ENCODE results near the gene FSTL4.
"Not testable (repeated sequence)": the region's sequence is repeated elsewhere in the genome, so short reads cannot be mapped to it uniquely, and the experiment has no call there.

FSTL4 gene

GRCh38 chr5:133559960-133560359 is 52.4 kb downstream of the FSTL4 start:
- no peak for DNase-seq (ENCODE audit: extremely low read depth in 1 of 2, low read depth in 1 of 2)

DNA sequence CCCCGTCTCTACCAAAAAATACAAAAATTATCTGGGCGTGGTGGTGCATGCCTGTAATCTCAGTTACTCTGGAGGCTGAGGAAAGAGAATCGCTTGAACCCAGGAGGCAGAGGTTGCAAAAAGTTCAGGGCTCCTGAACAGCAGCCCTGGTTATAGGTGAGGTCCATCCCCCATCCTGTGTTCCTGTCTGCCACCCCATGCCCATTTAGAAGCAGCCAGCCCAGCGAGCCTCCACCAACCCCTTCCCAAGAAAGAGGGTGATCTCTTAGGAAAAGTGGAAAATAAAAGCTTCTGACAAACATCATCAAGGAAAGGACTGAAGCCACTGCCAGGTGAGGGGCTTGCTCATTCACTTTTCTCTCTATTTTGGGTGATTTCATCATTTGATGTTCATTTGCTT is 55.8 kb downstream of the FSTL4 start:
- DNase-seq (ENCODE audit: extremely low read depth in 1 of 2, low read depth in 1 of 2): no peak

- no peak for DNase-seq (ENCODE audit: extremely low read depth in 1 of 2, low read depth in 1 of 2)
These were observed 58.1 kb downstream of the FSTL4 start for GRCh38 chr5:133554279-133554678.

DNA sequence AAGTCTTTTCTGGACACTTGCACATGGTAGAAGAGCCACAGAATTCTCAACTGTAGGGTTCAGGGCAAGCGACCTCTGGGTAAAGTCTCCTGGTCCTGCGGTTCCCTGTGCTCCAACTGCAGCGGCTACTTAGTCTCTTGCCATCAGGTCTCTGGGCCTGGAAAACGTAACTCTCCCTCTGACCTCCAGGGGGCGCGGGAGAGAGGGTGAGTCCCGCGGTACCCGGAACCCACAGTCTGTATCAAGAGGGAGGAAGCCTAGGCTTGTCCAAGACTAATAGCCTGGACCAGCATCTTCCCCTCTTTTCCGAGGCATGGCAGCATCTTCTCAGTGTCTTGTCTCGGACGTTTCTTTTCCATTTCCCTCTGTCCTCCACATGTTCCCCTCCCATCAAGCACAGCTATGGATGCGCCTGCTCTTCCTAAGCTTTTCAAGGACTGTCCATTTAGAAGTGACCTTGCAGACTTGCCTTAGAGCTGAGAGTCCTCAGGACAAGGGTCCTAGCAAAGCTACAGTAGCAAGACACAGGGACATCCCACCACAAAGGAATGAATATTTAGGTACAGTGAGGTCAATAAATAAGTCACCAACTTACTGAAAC is 59.3 kb downstream of the FSTL4 start:
- peak; percentile 0 to 34 for DNase-seq (ENCODE audit: extremely low read depth in 1 of 2, low read depth in 1 of 2)

DNA sequence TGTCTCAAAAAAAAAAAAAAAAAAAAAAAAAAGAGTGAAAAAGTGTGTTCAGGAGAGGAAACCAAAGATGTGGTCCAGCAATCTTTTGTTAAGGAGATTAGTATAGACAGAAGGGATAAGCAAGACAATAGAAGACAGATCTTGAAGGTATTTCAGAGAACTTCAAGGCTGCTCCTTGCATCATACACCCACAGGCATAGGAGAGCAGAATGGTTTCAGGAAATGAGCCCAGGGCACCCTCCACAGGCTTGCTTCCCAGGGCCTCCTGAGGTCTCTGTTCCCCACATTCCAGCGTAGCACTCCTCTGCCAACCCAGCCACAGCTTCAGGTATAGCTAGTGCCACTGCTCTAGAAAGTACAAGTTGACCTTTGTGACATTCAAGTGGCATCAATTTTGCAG is 65.8 kb downstream of the FSTL4 start:
- no peak for DNase-seq (ENCODE audit: extremely low read depth in 1 of 2, low read depth in 1 of 2)

DNA sequence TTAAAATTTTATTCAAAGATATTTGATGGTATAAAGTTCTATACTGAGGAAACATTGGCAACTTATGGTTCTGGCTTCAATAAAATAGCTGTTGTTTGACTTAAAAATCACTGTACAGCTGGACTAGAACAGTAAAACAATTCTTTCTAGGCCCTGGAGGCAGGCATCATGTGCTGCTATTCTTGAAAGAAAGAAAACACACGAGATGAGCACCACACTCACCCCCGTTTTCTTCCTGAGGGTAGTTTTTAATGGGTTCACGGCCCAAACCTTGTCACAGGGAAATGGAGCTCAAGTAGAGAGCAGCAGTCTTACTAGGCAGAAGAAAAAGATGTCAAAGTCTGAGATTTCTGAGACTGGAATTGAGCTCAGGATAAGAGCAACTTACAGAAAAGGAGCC is 68.0 kb downstream of the FSTL4 start:
- DNase-seq (ENCODE audit: extremely low read depth in 1 of 2, low read depth in 1 of 2): no peak

DNA sequence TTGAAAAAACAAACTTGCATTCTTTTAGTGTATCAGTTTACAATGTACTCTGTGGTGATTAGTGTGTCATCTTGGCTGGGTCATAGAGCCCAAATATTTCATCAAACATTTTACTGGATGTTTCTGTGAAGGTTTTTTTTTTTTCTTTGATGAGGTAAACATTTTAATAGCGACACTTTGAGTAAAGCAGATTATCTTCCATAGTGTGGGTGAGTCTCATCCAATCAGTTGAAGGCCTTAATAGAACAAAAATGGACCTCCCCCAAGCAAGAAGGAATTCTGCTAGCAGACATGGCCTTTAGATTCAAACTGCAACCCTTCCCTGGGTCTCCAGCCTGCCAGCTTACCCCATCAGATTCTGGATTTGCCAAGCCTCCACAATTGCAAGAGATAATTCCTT is 72.5 kb downstream of the FSTL4 start:
- no peak for DNase-seq (ENCODE audit: extremely low read depth in 1 of 2, low read depth in 1 of 2)

- DNase-seq (ENCODE audit: extremely low read depth in 1 of 2, low read depth in 1 of 2): no peak
These were observed 73.6 kb downstream of the FSTL4 start for GRCh38 chr5:133538718-133539117.

DNA sequence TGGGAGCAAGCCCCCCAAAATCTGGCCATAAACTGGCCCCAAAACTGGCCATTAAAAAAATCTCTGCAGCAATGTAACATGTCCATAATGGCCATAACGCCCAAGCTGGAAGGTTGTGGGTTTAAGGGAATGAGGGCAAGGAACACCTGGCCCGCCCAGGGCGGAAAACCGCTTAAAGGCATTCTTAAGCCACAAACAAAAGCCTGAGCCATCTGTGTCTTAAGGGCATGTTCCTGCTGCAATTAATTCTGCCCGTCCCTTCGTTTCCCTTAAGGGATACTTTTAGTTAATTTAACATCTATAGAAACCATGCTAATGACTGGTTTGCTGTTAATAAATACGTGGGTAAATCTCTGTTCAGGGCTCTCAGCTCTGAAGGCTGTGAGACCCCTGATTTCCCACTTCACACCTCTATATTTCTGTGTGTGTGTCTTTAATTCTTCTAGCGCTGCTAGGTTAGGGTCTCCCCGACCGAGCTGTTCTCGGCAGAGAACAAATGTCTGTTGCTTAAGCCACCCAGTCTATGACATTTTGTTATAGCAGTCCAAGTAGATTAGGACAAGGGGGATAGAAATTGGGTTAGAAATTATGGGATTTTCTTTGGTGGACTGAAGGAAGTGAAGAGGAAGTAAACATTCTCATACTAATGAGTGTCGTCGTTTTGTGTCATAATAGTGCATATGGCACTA is 77.0 kb downstream of the FSTL4 start:
- not testable (repeated sequence) for DNase-seq (ENCODE audit: extremely low read depth in 1 of 2, low read depth in 1 of 2)

DNA sequence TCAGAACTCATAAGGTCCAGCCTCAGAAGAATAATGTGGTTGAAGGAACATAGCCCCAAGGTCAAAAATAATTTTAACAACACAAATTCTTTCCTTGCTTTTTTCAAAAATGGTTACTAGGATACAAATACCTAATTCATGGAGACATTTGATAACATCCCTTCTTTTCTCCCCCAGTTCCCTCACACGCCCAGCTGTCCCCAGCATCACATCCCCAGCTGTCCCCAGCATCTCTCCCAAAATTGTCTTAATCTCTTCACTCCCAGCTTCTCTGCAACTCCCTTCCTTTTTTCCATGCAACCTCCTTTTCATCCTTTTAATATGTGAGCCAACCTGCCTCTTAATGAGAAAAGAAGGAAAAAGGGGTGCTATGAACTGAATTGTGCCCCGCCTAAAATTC is 77.8 kb downstream of the FSTL4 start:
- DNase-seq (ENCODE audit: extremely low read depth in 1 of 2, low read depth in 1 of 2): no peak

DNA sequence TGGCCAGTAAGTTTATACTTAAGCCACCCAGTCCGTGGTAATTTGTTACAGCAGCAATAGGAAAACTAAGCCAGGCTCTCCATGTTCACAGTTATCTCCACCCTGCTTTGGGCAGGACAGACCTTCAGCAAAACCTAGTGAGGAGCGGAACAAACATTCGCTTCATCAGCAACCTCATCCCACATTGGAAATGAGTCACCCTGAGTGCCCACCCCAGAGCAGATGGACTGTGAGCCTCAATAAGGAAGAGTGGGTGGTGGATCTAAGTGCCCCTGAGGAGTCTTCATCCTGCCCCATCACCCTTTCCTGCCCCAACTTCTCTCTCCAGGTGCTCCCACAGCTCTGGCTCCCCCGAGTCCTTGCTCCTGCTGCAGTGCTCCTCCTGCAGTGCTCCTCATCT is 78.8 kb downstream of the FSTL4 start:
- no peak for DNase-seq (ENCODE audit: extremely low read depth in 1 of 2, low read depth in 1 of 2)

DNA sequence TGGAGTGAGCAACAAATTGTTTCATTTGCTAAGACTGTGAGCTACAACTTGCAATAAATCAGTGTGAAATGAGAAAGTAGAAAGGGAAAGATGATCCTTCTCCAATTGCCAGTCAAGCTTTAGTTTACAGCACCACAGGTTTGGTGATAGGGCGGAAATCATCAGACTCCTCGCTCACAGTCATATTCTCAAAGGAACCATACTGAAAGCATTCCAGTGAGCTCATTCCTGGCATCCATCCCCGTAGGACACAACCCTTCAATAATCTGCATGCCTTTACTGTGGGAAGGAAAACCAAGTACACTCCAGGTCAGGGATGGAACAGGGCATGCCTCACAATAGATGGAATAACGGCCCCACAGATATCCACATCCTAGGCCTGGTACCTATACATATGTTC is 80.7 kb downstream of the FSTL4 start:
- DNase-seq (ENCODE audit: extremely low read depth in 1 of 2, low read depth in 1 of 2): no peak

DNA sequence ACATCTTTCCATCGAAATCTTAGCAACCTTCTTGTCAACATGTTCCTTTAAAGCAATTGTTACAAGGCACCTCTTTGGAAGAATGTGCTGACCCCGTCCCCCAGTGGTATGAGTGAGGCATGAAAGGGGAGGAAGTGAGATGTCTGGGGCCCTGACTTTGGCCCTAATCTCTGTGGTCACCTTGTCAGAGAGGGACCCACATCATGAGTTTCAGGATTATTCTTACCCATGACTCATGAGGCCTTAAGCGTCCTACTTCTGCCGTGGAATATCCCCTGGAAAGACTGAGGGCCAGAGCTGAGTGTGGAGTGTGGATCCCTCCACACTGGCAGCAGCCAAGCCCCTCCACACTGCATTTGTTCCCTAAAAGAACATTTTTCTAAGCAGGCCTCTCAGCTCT is 81.2 kb downstream of the FSTL4 start:
- no peak for DNase-seq (ENCODE audit: extremely low read depth in 1 of 2, low read depth in 1 of 2)

- DNase-seq (ENCODE audit: extremely low read depth in 1 of 2, low read depth in 1 of 2): no peak
These were observed 82.1 kb downstream of the FSTL4 start for GRCh38 chr5:133530270-133530669.

DNA sequence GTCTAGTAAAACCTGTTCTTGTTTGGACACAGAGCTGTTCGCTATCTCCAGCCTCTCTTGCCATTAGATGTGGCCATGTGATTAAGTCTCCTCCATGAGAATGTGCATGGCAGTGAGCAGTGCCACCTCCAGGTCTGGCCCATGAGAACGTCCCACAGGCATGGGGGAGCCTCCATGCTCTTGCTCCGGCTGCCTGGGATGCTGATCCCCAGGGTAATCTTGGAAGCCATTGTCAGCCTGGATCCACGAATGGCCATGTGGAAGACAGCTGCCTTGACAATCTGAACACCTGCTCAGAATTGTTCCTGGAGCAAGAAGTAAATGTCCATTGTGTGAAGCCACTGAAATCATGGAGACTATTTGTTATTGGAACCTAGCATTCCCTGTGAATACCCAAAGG is 83.5 kb downstream of the FSTL4 start:
- DNase-seq (ENCODE audit: extremely low read depth in 1 of 2, low read depth in 1 of 2): no peak

GRCh38 chr5:133527311-133527710 is 85.0 kb downstream of the FSTL4 start:
- no peak for DNase-seq (ENCODE audit: extremely low read depth in 1 of 2, low read depth in 1 of 2)

- no peak for DNase-seq (ENCODE audit: extremely low read depth in 1 of 2, low read depth in 1 of 2)
These were observed 86.0 kb downstream of the FSTL4 start for GRCh38 chr5:133526368-133526767.

DNA sequence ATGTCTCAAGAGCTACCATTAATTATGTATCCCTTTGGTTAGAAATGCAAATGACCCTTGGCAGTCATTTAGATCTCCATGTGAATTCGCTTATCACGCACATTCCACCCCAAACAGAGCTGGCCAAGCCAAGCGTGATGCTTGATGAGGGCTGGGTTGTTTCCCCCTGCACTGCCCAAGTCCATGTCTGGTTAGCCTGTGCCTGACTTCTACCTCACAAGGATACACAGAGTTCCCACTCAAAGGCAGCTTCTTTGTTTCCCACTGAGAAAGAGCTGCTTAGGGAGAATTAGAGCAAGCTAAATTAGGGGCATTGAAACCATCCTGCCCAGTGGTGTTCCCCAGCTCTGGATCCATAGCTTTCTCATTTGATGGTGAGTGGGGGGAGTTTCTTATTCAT is 87.2 kb downstream of the FSTL4 start:
- DNase-seq (ENCODE audit: extremely low read depth in 1 of 2, low read depth in 1 of 2): no peak

DNA sequence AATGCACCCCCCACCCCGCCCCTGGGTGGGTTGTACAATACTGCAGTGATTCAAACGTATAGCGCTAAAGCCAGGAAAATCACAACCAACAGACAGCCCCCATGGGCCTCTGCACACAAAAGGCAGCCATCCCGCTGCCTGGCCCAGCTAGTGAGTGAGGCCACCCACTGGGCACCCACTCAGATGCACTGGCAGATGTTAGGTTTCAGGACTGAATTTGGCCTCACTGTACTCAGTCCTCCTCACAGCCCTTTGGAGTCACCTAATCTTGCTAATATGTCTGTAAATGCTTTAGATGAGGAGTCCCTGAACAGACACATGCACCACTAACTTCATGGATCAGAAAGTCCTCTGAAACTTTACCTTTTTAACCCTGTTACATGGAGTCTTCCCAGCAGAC is 87.7 kb downstream of the FSTL4 start:
- DNase-seq (ENCODE audit: extremely low read depth in 1 of 2, low read depth in 1 of 2): no peak

DNA sequence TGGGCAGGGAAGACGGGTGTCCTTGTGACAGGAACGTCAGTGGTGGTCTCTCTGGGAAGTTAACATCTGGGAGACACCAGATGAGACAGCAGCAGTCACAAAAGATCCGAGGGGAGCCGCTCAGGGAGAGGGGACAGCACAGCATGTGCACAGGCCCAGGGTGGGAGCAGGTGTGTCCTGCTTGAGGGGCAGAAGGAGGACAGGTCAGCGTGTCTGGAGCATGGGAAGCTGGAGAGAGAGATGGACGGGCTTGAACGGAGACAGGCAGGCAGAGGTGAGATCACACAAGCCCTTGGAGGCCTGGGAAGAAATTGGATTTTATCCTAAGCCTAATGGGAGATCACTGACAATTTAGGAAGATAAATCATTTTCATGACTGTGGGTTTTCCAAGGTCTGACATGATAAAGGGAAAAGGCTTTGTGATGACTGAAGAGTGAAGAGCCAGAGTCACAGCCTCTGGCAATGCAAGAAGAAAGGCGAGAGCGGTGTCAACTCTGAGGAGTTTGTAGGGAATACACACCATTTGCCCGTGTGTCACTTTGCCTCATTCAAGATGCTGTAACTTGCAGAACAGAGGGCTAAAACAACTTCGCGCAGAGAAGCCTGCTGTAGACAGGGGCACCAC is 88.3 kb downstream of the FSTL4 start:
- no peak for DNase-seq (ENCODE audit: extremely low read depth in 1 of 2, low read depth in 1 of 2)

GRCh38 chr5:133523013-133523658 is 89.2 kb downstream of the FSTL4 start:
- no peak for DNase-seq (ENCODE audit: extremely low read depth in 1 of 2, low read depth in 1 of 2)

DNA sequence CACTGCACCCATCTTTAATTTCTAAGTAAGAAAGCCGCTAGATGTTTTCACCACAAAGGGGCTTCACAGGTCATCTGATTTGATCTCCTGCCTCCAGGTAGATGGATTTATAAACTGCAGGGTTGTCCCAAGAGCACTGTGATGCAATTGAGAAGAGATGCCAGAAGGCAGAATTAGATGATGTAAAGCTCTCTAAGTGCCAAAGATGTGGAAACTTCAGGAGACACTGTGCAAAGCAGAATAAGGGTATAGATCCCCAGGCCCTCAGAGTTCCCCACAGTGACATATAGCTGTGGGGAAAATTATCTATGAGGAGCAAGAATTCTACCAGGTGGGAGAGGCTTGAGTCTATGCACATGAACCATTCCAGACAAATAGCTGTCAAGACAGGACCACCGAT is 90.5 kb downstream of the FSTL4 start:
- DNase-seq (ENCODE audit: extremely low read depth in 1 of 2, low read depth in 1 of 2): no peak

Data from activated CD8-positive, alpha-beta memory T cell treated with anti-CD3 and anti-CD28 coated beads for 1 hour (primary cell).